ENCODE results near the gene TYMS.

The TYMS gene

DNA sequence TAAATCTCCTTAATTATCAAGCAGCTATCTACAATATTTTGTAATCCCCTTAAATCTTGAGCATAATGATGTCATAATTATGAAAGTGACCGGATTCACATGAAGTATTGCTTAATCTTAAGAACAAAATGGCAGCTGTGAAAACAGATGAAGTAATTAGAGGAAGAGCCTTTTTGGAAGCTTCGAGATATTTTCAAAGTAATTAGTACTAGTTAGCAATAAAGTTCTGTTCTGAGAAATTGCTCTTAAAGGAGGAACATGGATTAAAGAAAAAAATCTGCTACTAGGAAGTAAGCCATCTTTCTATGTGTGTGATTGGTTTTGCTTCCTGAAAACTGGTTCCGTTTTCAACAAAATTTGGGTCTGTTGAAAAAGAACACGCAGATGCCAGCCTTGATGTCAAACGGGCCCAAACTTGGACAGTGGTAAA, 42.3 kb upstream of the TYMS start:
- no peak for TF ChIP-seq CTCF (IDR thresholded peaks at IDR 0.05; ENCODE audit: low read depth, low read length, missing control alignments)
- no peak for DNase-seq

DNA sequence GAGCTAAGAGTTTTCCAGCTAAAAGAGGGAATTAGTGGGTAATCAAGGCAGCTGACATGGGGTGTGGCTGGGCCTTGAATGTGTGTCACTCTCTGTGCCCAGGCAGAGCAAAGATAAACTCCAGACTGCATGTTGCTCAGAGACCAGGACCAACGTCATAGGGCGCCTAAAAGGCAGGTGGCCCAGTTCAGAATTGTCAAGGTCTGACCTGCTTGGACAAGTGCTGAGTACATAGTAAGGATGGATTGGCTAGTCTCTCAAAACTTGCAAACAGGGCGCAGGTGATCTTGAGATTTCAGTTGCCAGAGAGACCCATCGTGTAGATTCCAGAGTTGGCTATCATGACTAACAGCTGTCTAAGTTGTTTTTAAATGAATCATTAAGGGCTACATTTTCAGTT, 41.7 kb upstream of the TYMS start:
- in situ Hi-C loops (cut with HindIII; ENCODE audit: low pct_ligation_motif_present, low sequenced_read_pairs), result loop anchor here (25.0 kb wide), 1 partner anchor 222 kb away; no protein-coding TSS in a partner anchor
- H3K27ac ChIP-seq, result no peak overlapping the region
- no peak for TF ChIP-seq CTCF (IDR thresholded peaks at IDR 0.05; ENCODE audit: low read depth, low read length, missing control alignments)

More for the DNA sequence above, 42.3 kb upstream of the TYMS start:
- in situ Hi-C loops (cut with HindIII; ENCODE audit: low pct_ligation_motif_present, low sequenced_read_pairs), result loop anchor here (25.0 kb wide), 1 partner anchor 222 kb away; no protein-coding TSS in a partner anchor
- H3K27me3 ChIP-seq (replicated peaks), result peaks cover 13% of the 10 kb centered on the region
- H3K4me3 ChIP-seq (ENCODE audit: low read depth, low read length), result no peak overlapping the region
- no peak overlapping the region for H3K27ac ChIP-seq
- H3K36me3 ChIP-seq (replicated peaks), result no peaks in the 10 kb centered on the region

GRCh38 chr18:616380-616995, 41.0 kb upstream of the TYMS start:
- Histone ChIP-seq H3K36me3 (replicated peaks) (no peaks in the 10 kb centered on the region), H3K27me3 (replicated peaks) (peaks cover 15% of the 10 kb centered on the region), H3K27ac (no peak overlapping the region), H3K4me3 (ENCODE audit: low read depth, low read length) (no peak overlapping the region)
- TF ChIP-seq CTCF (IDR thresholded peaks at IDR 0.05; ENCODE audit: low read depth, low read length, missing control alignments), result peak; percentile 69
- in situ Hi-C loops (cut with HindIII; ENCODE audit: low pct_ligation_motif_present, low sequenced_read_pairs), result loop anchor here (25.0 kb wide), 1 partner anchor 221 kb away; no protein-coding TSS in a partner anchor
- no peak for DNase-seq

More for the DNA sequence above, 41.7 kb upstream of the TYMS start:
- no peak for DNase-seq
- no peak overlapping the region for H3K4me3 ChIP-seq (ENCODE audit: low read depth, low read length)
- H3K36me3 ChIP-seq (replicated peaks), result no peaks in the 10 kb centered on the region
- peaks cover 13% of the 10 kb centered on the region for H3K27me3 ChIP-seq (replicated peaks)

DNA sequence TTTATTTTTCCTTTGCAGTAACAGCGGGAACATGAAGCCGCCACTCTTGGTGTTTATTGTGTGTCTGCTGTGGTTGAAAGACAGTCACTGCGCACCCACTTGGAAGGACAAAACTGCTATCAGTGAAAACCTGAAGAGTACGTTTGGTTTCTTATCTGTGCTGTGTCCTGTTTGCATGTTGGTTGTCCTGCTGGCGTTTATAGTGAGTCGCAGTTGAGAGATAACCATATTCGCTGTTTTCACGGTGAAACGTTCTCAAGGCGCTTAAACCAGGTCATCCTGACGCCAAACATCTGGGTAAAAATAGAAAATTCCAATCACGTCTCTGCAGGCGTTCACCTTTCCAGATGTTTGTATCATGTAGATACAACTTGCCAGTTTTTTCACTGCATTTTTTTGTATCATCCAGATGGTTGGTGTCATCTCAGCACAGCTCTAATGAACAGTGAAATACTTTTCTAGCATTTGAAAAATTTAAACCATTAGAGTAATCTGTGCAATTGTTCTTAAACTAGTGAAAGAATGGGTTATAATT, 39.4 kb upstream of the TYMS start:
- peaks cover 17% of the 10 kb centered on the region for H3K27me3 ChIP-seq (replicated peaks)
- H3K36me3 ChIP-seq (replicated peaks), result no peaks in the 10 kb centered on the region
- no peak for TF ChIP-seq CTCF (IDR thresholded peaks at IDR 0.05; ENCODE audit: low read depth, low read length, missing control alignments)
- no peak overlapping the region for H3K27ac ChIP-seq
- no peak overlapping the region for H3K4me3 ChIP-seq (ENCODE audit: low read depth, low read length)
- DNase-seq, result no peak
- in situ Hi-C loops (cut with HindIII; ENCODE audit: low pct_ligation_motif_present, low sequenced_read_pairs), result loop anchor here (25.0 kb wide), 1 partner anchor 219 kb away; no protein-coding TSS in a partner anchor

- H3K36me3 ChIP-seq (replicated peaks), result no peaks in the 10 kb centered on the region
- H3K27ac ChIP-seq, result no peak overlapping the region
- no peak for DNase-seq
- H3K4me3 ChIP-seq (ENCODE audit: low read depth, low read length), result no peak overlapping the region
- TF ChIP-seq CTCF (IDR thresholded peaks at IDR 0.05; ENCODE audit: low read depth, low read length, missing control alignments), result no peak
- in situ Hi-C loops (cut with HindIII; ENCODE audit: low pct_ligation_motif_present, low sequenced_read_pairs), result loop anchor here (25.0 kb wide), 1 partner anchor 219 kb away; no protein-coding TSS in a partner anchor
- H3K27me3 ChIP-seq (replicated peaks), result peaks cover 17% of the 10 kb centered on the region
Measured at GRCh38 chr18:618618-619017, 38.8 kb upstream of the TYMS start.

Measured in brain microvascular endothelial cell (primary cell).